ENCODE data around the gene FBLN1.

DNA sequence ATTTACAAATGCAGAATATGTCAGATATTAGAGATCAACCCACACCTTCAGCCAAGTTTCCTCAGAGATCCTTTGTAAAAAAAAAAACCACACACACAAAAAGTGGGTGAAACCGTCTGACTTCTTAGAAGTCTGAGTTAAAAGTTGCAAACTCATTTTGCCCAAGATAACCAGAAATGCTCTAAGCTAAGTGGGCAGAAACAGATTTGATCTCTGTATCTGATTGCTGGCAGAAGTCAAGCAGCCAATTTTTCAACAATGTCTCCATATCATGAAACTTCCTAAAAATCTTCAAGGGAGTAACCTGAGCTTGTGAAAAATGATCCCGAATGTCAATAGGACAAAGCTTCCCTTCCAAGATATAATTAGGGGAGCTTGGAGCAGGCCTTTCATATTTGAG is 140.3 kb downstream of the FBLN1 start:
- TF ChIP-seq CTCF (conservative IDR thresholded peaks at IDR 0.05; ENCODE audit: low read length) (no peak), EZH2phosphoT487 (IDR thresholded peaks at IDR 0.05; ENCODE audit: borderline replicate concordance) (no peak)
